OCI-LY3 (cell line): ENCODE measurements around the gene RNU6-1.

Source experiments
- H2AFZ ChIP-seq: fragments of 200-600, 300-600 bp; shearing (Covaris generic); 2 replicates; pipeline ENCODE4 v1.6.0; 2014; ENCODE audit warnings: antibody characterized with exemption, low read depth, low read length
- H3K27ac ChIP-seq: fragments of 200-600, 300-600 bp; sonication (generic); 2 replicates; pipeline ENCODE4 v1.5.1; 2014; ENCODE audit warnings: mild to moderate bottlenecking, low read length, moderate library complexity, mixed read lengths
- H3K27me3 ChIP-seq: fragments of 200-600, 300-600 bp; sonication (generic); 2 replicates; pipeline ENCODE4 v1.6.1; 2014; ENCODE audit warnings: low read depth, low read length, mixed read lengths
- H3K36me3 ChIP-seq: fragments of 200-600, 300-600 bp; sonication (generic); replicated peaks from 2 replicates; pipeline ENCODE3; 2014; ENCODE audit warnings: low read depth, low read length, mixed read lengths
- H3K4me1 ChIP-seq: fragments of 300-600, 200-600 bp; sonication (generic); 2 replicates; pipeline ENCODE4 v1.6.1; 2014; ENCODE audit warnings: low read length, mixed read lengths
- H3K4me2 ChIP-seq: fragments of 200-600, 300-600 bp; sonication (generic); 2 replicates; pipeline ENCODE4 v1.6.1; 2014; ENCODE audit warnings: low read length, mixed read lengths
- H3K4me3 ChIP-seq: fragments of 300-600, 200-600 bp; sonication (generic); 2 replicates; pipeline ENCODE4 v1.5.1; 2014; ENCODE audit warnings: antibody characterized with exemption, mild to moderate bottlenecking, low read length, moderate library complexity
- H3K79me2 ChIP-seq: fragments of 300-600, 200-600 bp; shearing (Covaris generic); 2 replicates; pipeline ENCODE4 v1.6.1; 2014; ENCODE audit warnings: mild to moderate bottlenecking, low read length, mixed read lengths
- H3K9ac ChIP-seq: fragments of 300-600, 200-600 bp; shearing (Covaris generic); 2 replicates; pipeline ENCODE4 v1.6.0; 2014; ENCODE audit warnings: mild to moderate bottlenecking, low read length, moderate library complexity
- H3K9me3 ChIP-seq: fragments of 200-600, 300-600 bp; shearing (Covaris generic); 2 replicates; pipeline ENCODE4 v1.6.1; 2014; ENCODE audit warnings: low read length, mixed read lengths; ENCODE audit not compliant: insufficient read depth
- H4K20me1 ChIP-seq: fragments of 200-600, 300-600 bp; sonication (generic); 2 replicates; pipeline ENCODE4 v1.6.1; 2016; ENCODE audit warnings: low read length, mixed read lengths; ENCODE audit not compliant: insufficient read depth
- CTCF ChIP-seq: fragments of 200-600, 300-600 bp; sonication (generic); IDR thresholded peaks from 2 replicates; pipeline ENCODE4 v1.5.1; 2014; ENCODE audit warnings: antibody characterized with exemption, low read length, low read depth
- EZH2phosphoT487 ChIP-seq: fragments of 200-600 bp; shearing (Covaris generic); IDR thresholded peaks from 2 replicates; pipeline ENCODE4 v1.6.1; 2018; ENCODE audit warnings: antibody characterized with exemption, mixed run types, low read depth

Gene RNU6-1

GRCh38 chr15:67845974-67846373, 6.1 kb upstream of the RNU6-1 start:
- TF ChIP-seq EZH2phosphoT487: no peak
- TF ChIP-seq CTCF: no peak
- peaks cover 13% of the 10 kb centered on the region for H3K4me1 ChIP-seq

GRCh38 chr15:67843571-67844387, 3.9 kb upstream of the RNU6-1 start:
- Histone ChIP-seq H3K9me3 (no peaks in the 10 kb centered on the region), H3K9ac (no peak overlapping the region), H3K4me3 (no peak overlapping the region), H3K27me3 (no peaks in the 10 kb centered on the region), H2AFZ (no peak overlapping the region), H3K36me3 (no peaks in the 10 kb centered on the region), H3K4me2 (no peak overlapping the region), H3K79me2 (no peaks in the 10 kb centered on the region), H4K20me1 (no peaks in the 10 kb centered on the region), H3K4me1 (peaks cover 10% of the 10 kb centered on the region), H3K27ac (no peak overlapping the region)
- no peak for TF ChIP-seq EZH2phosphoT487
- no peak for TF ChIP-seq CTCF

More at GRCh38 chr15:67845974-67846373, 6.1 kb upstream of the RNU6-1 start:
- no peaks in the 10 kb centered on the region for H3K36me3 ChIP-seq
- no peak overlapping the region for H3K4me3 ChIP-seq
- H4K20me1 ChIP-seq: no peaks in the 10 kb centered on the region
- H3K9me3 ChIP-seq: no peaks in the 10 kb centered on the region
- H3K4me2 ChIP-seq: no peak overlapping the region
- no peaks in the 10 kb centered on the region for H3K79me2 ChIP-seq
- no peak overlapping the region for H2AFZ ChIP-seq
- no peak overlapping the region for H3K27ac ChIP-seq
- no peaks in the 10 kb centered on the region for H3K27me3 ChIP-seq
- H3K9ac ChIP-seq: no peak overlapping the region

- no peaks in the 10 kb centered on the region for H3K36me3 ChIP-seq
- H3K4me3 ChIP-seq: no peak overlapping the region
- no peak overlapping the region for H2AFZ ChIP-seq
- H3K4me2 ChIP-seq: no peak overlapping the region
- no peak overlapping the region for H3K9ac ChIP-seq
- H3K27ac ChIP-seq: no peak overlapping the region
- no peaks in the 10 kb centered on the region for H4K20me1 ChIP-seq
- H3K27me3 ChIP-seq: no peaks in the 10 kb centered on the region
- H3K4me1 ChIP-seq: peaks cover 10% of the 10 kb centered on the region
- no peak for TF ChIP-seq EZH2phosphoT487
- TF ChIP-seq CTCF: no peak
- H3K79me2 ChIP-seq: no peaks in the 10 kb centered on the region
- no peaks in the 10 kb centered on the region for H3K9me3 ChIP-seq
These were observed 3.3 kb upstream of the RNU6-1 start for GRCh38 chr15:67843092-67843501.

- H3K79me2 ChIP-seq: no peaks in the 10 kb centered on the region
- H2AFZ ChIP-seq: no peak overlapping the region
- H4K20me1 ChIP-seq: no peaks in the 10 kb centered on the region
- H3K27ac ChIP-seq: no peak overlapping the region
- H3K4me2 ChIP-seq: peak overlapping the region; percentile 96
- H3K36me3 ChIP-seq: no peaks in the 10 kb centered on the region
- no peaks in the 10 kb centered on the region for H3K9me3 ChIP-seq
- no peak for TF ChIP-seq EZH2phosphoT487
- TF ChIP-seq CTCF: no peak
- H3K9ac ChIP-seq: peak overlapping the region; percentile 95
- H3K4me1 ChIP-seq: peaks cover 10% of the 10 kb centered on the region
- H3K4me3 ChIP-seq: peak overlapping the region; percentile 85
- H3K27me3 ChIP-seq: 0 out of 2 replicates have a peak, but pooled peaks cover 7% of the 10 kb centered on the region
These were observed 1.6 kb upstream of the RNU6-1 start for GRCh38 chr15:67841513-67841762.
